Left cardiac atrium (tissue), 2 donors: ENCODE results near the gene KCNQ2. TPM values are rescaled to one million over a fixed set of nuclear protein-coding genes. Genes with fewer than 3 reads are reported as not detected.

Source experiments
- total RNA-seq, 2 donors: library from RNA; stranded (reverse); fragmentation: NEBNext Ultra II Directional; extraction: Animal tissue kit (Norgen Biotek cat#: 25700); gene quantifications; one replicate each; pipeline ENCODE4 v1.2.1, GENCODE V29; 2021
- donor health status: DM: no; HTN: yes; CAD: no; lungs with severe emphysema.
- donor health status: DM: yes; HTN: yes; CAD: no.

Gene KCNQ2
- total RNA-seq, 2 donors from 2014 or later, result 0.91 to 2.0 TPM

Other genes starting within 250 kb of the KCNQ2 start
- gene BIRC7, start 236.8 kb downstream of the KCNQ2 start, total RNA-seq, result under 1 TPM in 1 of 2 donors, not detected in 1; 0.94 TPM
- not detected for gene NKAIN4, start 218.2 kb downstream of the KCNQ2 start, total RNA-seq
- gene ARFGAP1, start 199.8 kb downstream of the KCNQ2 start, total RNA-seq, result 10 to 100 TPM; 32.1 to 50.3 TPM
- not detected for gene COL20A1, start 179.5 kb downstream of the KCNQ2 start, total RNA-seq
- gene CHRNA4, start 111.3 kb downstream of the KCNQ2 start, total RNA-seq, result under 1 TPM; 0.06 to 0.31 TPM
- 100 to 1,000 TPM; 656 to 679 TPM for gene EEF1A2, start 26.4 kb upstream of the KCNQ2 start, total RNA-seq
- 100 to 1,000 TPM; 215 to 241 TPM for gene PPDPF, start 48.1 kb upstream of the KCNQ2 start, total RNA-seq
- under 1 TPM in 1 of 2 donors, not detected in 1; 0.29 TPM for gene PTK6, start 64.7 kb upstream of the KCNQ2 start, total RNA-seq
- not detected for gene SRMS, start 75.1 kb upstream of the KCNQ2 start, total RNA-seq
- gene FNDC11, start 81.5 kb upstream of the KCNQ2 start, total RNA-seq, result under 1 TPM in 1 of 2 donors, not detected in 1; 0.08 TPM
- gene HELZ2, start 101.6 kb upstream of the KCNQ2 start, total RNA-seq, result 10 to 100 TPM; 12.1 to 36.0 TPM
- gene GMEB2, start 154.4 kb upstream of the KCNQ2 start, total RNA-seq, result 1 to 10 TPM; 5.7 to 7.9 TPM
- gene STMN3, start 180.8 kb upstream of the KCNQ2 start, total RNA-seq, result 1 to 10 TPM; 6.9 to 8.4 TPM
- 10 to 100 TPM; 13.5 to 17.3 TPM for gene RTEL1, start 185.7 kb upstream of the KCNQ2 start, total RNA-seq
- 10 to 100 TPM in 1 of 2 donors, 1 to 10 TPM in 1; 1.4 to 10.1 TPM for gene TNFRSF6B, start 224.0 kb upstream of the KCNQ2 start, total RNA-seq
- gene ARFRP1, start 235.3 kb upstream of the KCNQ2 start, total RNA-seq, result 10 to 100 TPM; 36.8 to 44.9 TPM
- gene ZGPAT, start 235.4 kb upstream of the KCNQ2 start, total RNA-seq, result 10 to 100 TPM; 16.4 to 18.6 TPM